IMR-90 (cell line): ENCODE data around the gene SPCS1. TPM values are rescaled to one million over a fixed set of nuclear protein-coding genes. Genes with fewer than 3 reads are reported as not detected.
A peak's percentile ranks its signal among the peaks of the same experiment; 100 is the strongest.

ENCODE experiments used
- ATAC-seq: fragments of 200-7000 bp; cut with Tn5 transposase; 2 replicates; pipeline ENCODE4 v1.9.1; 2020; ENCODE audit warnings: low read depth, mild to moderate bottlenecking, moderate library complexity
- BruUV-seq: library from RNA; stranded (reverse); fragments of 400-500 nt; replicated peaks from 2 replicates; lab custom pipeline; 2021; lab: Mats Ljungman, UMichigan
- CTCF ChIA-PET: fragments of 300-600 bp; formaldehyde crosslinking; extraction: SDS; loops from one replicate; lab custom pipeline; 2021; ENCODE audit warnings: antibody characterized with exemption; lab: Yijun Ruan, JAX
- POLR2A ChIA-PET: fragments of 300-600 bp; sonication (Branson Sonifier 250); formaldehyde crosslinking; loops from one replicate; lab custom pipeline; 2022; ENCODE audit warnings: antibody characterized with exemption; ENCODE audit not compliant: unreplicated experiment; lab: Charles Lee
- DNase-seq: peaks from one replicate; pipeline ENCODE4 v3.0.0; 2013
- H2AFZ ChIP-seq: replicated peaks from 2 replicates; pipeline ENCODE3; 2013; ENCODE audit warnings: low read length, mild to moderate bottlenecking; ENCODE audit not compliant: poor library complexity
- H2AK5ac ChIP-seq: 2 replicates; pipeline ENCODE4 v1.6.1; 2013; ENCODE audit warnings: low read depth, low read length, inconsistent platforms
- H2AK9ac ChIP-seq: replicated peaks from 2 replicates; pipeline ENCODE3; 2013; ENCODE audit warnings: mild to moderate bottlenecking, low read depth, low read length, moderate library complexity; ENCODE audit not compliant: poor library complexity
- H2BK120ac ChIP-seq: 2 replicates; pipeline ENCODE4 v1.6.1; 2013; ENCODE audit warnings: low read depth, low read length, inconsistent platforms
- H2BK15ac ChIP-seq: 3 replicates; pipeline ENCODE4 v1.6.1; 2013; ENCODE audit warnings: low read depth, low read length, inconsistent platforms
- H2BK20ac ChIP-seq: 2 replicates; pipeline ENCODE4 v1.6.1; 2013; ENCODE audit warnings: low read depth, mild to moderate bottlenecking, inconsistent platforms, low read length, moderate library complexity
- H2BK5ac ChIP-seq: 2 replicates; pipeline ENCODE4 v1.6.1; 2013; ENCODE audit warnings: mild to moderate bottlenecking, low read depth, low read length, inconsistent platforms; ENCODE audit not compliant: poor library complexity, severe bottlenecking
- H3K14ac ChIP-seq: replicated peaks from 2 replicates; pipeline ENCODE4 v1.6.1; 2013; ENCODE audit warnings: low read depth, low read length, inconsistent platforms
- H3K18ac ChIP-seq: 2 replicates; pipeline ENCODE4 v1.6.1; 2013; ENCODE audit warnings: low read depth, low read length, control low read depth
- H3K23ac ChIP-seq: 2 replicates; pipeline ENCODE4 v1.6.1; 2013; ENCODE audit warnings: low read depth, low read length, inconsistent platforms
- H3K27ac ChIP-seq: 2 replicates; pipeline ENCODE4 v1.5.1; 2013; ENCODE audit warnings: mild to moderate bottlenecking, control low read depth, low read length; ENCODE audit not compliant: insufficient read depth
- H3K27me3 ChIP-seq: 2 replicates; pipeline ENCODE4 v1.6.1; 2013; ENCODE audit warnings: low read length; ENCODE audit not compliant: control insufficient read depth, insufficient read depth
- H3K36me3 ChIP-seq: 2 replicates; pipeline ENCODE4 v1.6.1; 2013; ENCODE audit warnings: low read length, mixed read lengths; ENCODE audit not compliant: control insufficient read depth, insufficient read depth
- H3K4ac ChIP-seq: 2 replicates; pipeline ENCODE4 v1.6.1; 2013; ENCODE audit warnings: low read depth, low read length, inconsistent platforms
- H3K4me1 ChIP-seq: 2 replicates; pipeline ENCODE4 v1.6.1; 2013; ENCODE audit warnings: low read length, mixed read lengths; ENCODE audit not compliant: control insufficient read depth, insufficient read depth
- H3K4me2 ChIP-seq: 2 replicates; pipeline ENCODE4 v1.6.1; 2013; ENCODE audit warnings: low read depth, mild to moderate bottlenecking, control low read depth, low read length, moderate library complexity
- H3K4me3 ChIP-seq: 2 replicates; pipeline ENCODE4 v1.5.1; 2013; ENCODE audit warnings: low read depth, mild to moderate bottlenecking, control low read depth, low read length, moderate library complexity; ENCODE audit not compliant: insufficient read depth
- H3K56ac ChIP-seq: 2 replicates; pipeline ENCODE4 v1.6.1; 2013; ENCODE audit warnings: low read length, inconsistent platforms; ENCODE audit not compliant: insufficient read depth; ENCODE audit errors: extremely low read depth
- H3K79me1 ChIP-seq, 2 experiments: 2 replicates each; pipeline ENCODE4 v1.6.1; 2013; ENCODE audit warnings: low read length in 2 of 2, inconsistent platforms in 1 of 2, low read depth in 1 of 2
- H3K9ac ChIP-seq: 2 replicates; pipeline ENCODE4 v1.6.1; 2013; ENCODE audit warnings: low read depth, low read length, control low read depth
- H3K9me1 ChIP-seq: 2 replicates; pipeline ENCODE4 v1.6.1; 2013; ENCODE audit warnings: low read length, inconsistent platforms; ENCODE audit not compliant: insufficient read depth
- H3K9me3 ChIP-seq: 2 replicates; pipeline ENCODE4 v1.6.1; 2013; ENCODE audit warnings: low read length; ENCODE audit not compliant: control insufficient read depth, insufficient read depth
- H4K20me1 ChIP-seq: 2 replicates; pipeline ENCODE4 v1.6.1; 2013; ENCODE audit warnings: low read length, inconsistent platforms; ENCODE audit not compliant: insufficient read depth
- H4K5ac ChIP-seq: 2 replicates; pipeline ENCODE4 v1.6.1; 2013; ENCODE audit warnings: mild to moderate bottlenecking, low read depth, low read length, control low read depth
- H4K8ac ChIP-seq, 2 experiments: 2 replicates each; pipeline ENCODE4 v1.6.1; 2013; ENCODE audit warnings: low read depth in 2 of 2, low read length in 2 of 2, control low read depth in 1 of 2, inconsistent platforms in 1 of 2
- H4K91ac ChIP-seq: 2 replicates; pipeline ENCODE4 v1.6.1; 2013; ENCODE audit warnings: low read depth, low read length, inconsistent platforms; ENCODE audit not compliant: insufficient read depth
- FOS ChIP-seq: fragments of 150-350 bp; IDR thresholded peaks from 2 replicates; pipeline ENCODE4 v1.6.1; 2016; ENCODE audit warnings: low read depth, low read length
- NFE2L2 ChIP-seq: fragments of 150-350 bp; IDR thresholded peaks from 2 replicates; pipeline ENCODE4 v1.6.1; 2016; ENCODE audit warnings: low read depth, mild to moderate bottlenecking, low read length
- SMC3 ChIP-seq: fragments of 150-350 bp; IDR thresholded peaks from 2 replicates; pipeline ENCODE4 v1.6.1; 2016; ENCODE audit warnings: low read depth, mild to moderate bottlenecking, antibody characterized with exemption, low read length, moderate library complexity
- WGBS, 2 experiments: methylation state at CpG; one replicate each; pipeline versions ENCODE4 v1.1.5 to v1.1.7; 2013; ENCODE audit warnings: missing lambda C conversion rate in 2 of 2; ENCODE audit not compliant: insufficient read length in 1 of 2; ENCODE audit errors: extremely low coverage in 2 of 2; 5-methylcytosine and 5-hydroxymethylcytosine counted together
- dilution Hi-C: fragments of 300-500 bp; cut with HindIII; formaldehyde crosslinking; loops from one replicate; pipeline ENCODE4 v1.14.3; 2018; ENCODE audit warnings: low sequenced_read_pairs; ENCODE audit not compliant: unreplicated experiment
- in situ Hi-C: fragments of 300-500 bp; cut with MboI; formaldehyde crosslinking; loops from 3 replicates; pipeline ENCODE4 v1.14.3; 2019; ENCODE audit warnings: low sequenced_read_pairs, inconsistent platforms, mixed read lengths
- intact Hi-C: fragments of 100-400 bp; cut with micrococcal nuclease; formaldehyde crosslinking; loops from 2 replicates; pipeline ENCODE4 v1.10.0; 2022
- polyA plus RNA-seq, 3 experiments: library from polyadenylated mRNA; depleted of rRNA; stranded (reverse); fragments of >200 nt; gene quantifications; 2 replicates each; pipeline ENCODE4 v1.2.3, GENCODE V29; 2012; ENCODE audit warnings: low replicate concordance in 1 of 3
- total RNA-seq: library from RNA; depleted of rRNA; stranded (reverse); fragments of >200 nt; gene quantifications from 2 replicates; pipeline ENCODE4 v1.2.3, GENCODE V29; 2012

Gene SPCS1
- total and polyA plus RNA-seq, 2 of the 4 experiments (the other 2 are of a cell fraction) = 50.5 to 124 TPM

GRCh38 chr3:52714335-52715302 lies 8.7 kb downstream of the SPCS1 start:
- ATAC-seq = peak; percentile 27
- no peak overlapping the region for H3K23ac ChIP-seq
- 56% methylated on average over 5 of the region's 39 CpGs; no CpG with 5 or more reads in 1 of the 2 experiments for WGBS, 2 experiments
- TF ChIP-seq FOS (no peak), NFE2L2 (no peak), SMC3 (no peak)
- no TSS peak for BruUV-seq
- H2AK9ac ChIP-seq = no peak overlapping the region
- intact Hi-C loops = no loop called here
- H3K4ac ChIP-seq = no peak overlapping the region
- no peak overlapping the region for H4K91ac ChIP-seq
- dilution Hi-C loops = no loop called here
- no peak overlapping the region for H2AK5ac ChIP-seq
- no peak overlapping the region for H3K4me2 ChIP-seq
- no peak overlapping the region for H3K9ac ChIP-seq
- peaks cover 8% of the 10 kb centered on the region for H3K36me3 ChIP-seq
- DNase-seq = no peak
- no peak overlapping the region for H2BK120ac ChIP-seq
- no peak overlapping the region for H3K4me3 ChIP-seq
- CTCF ChIA-PET = no interaction called here
- H3K27ac ChIP-seq = no peak overlapping the region
- no peaks in the 10 kb centered on the region for H3K9me3 ChIP-seq
- H4K8ac ChIP-seq = no peak overlapping the region
- H2BK20ac ChIP-seq = no peak overlapping the region
- H2BK5ac ChIP-seq = no peak overlapping the region
- H3K4me1 ChIP-seq = no peaks in the 10 kb centered on the region
- H2BK15ac ChIP-seq = no peak overlapping the region
- 0 out of 2 replicates have a peak, but pooled peaks cover 4% of the 10 kb centered on the region for H3K9me1 ChIP-seq
- H3K18ac ChIP-seq = no peak overlapping the region
- H4K20me1 ChIP-seq = no peaks in the 10 kb centered on the region
- H3K79me1 ChIP-seq = peaks cover 0 to 6% of the 10 kb centered on the region in 2 experiments; a peak in 1 of 4 replicates
- in situ Hi-C loops = no loop called here
- no peaks in the 10 kb centered on the region for H3K27me3 ChIP-seq
- no peak overlapping the region for H2AFZ ChIP-seq
- H3K14ac ChIP-seq = no peak overlapping the region
- H3K56ac ChIP-seq = no peak overlapping the region
- POLR2A ChIA-PET = no interaction called here
- no peak overlapping the region for H4K5ac ChIP-seq
